NOMO-1 (cell line): ENCODE data around the gene ANKRD44.

Source experiments
- DNase-seq, 2 experiments: peaks; one replicate each; lab custom pipeline; 2025; ENCODE audit not compliant: unreplicated experiment in 2 of 2; lab: John Stamatoyannopoulos, UW

ANKRD44 gene

GRCh38 chr2:197090742-197091367 is 219.7 kb downstream of the ANKRD44 start:
- DNase-seq = no peak

GRCh38 chr2:197089655-197090054 is 220.9 kb downstream of the ANKRD44 start:
- DNase-seq = no peak

GRCh38 chr2:197088694-197089093 is 221.9 kb downstream of the ANKRD44 start:
- no peak for DNase-seq

GRCh38 chr2:197086500-197086899 is 224.1 kb downstream of the ANKRD44 start:
- peak; percentile 5 to 29 for DNase-seq

GRCh38 chr2:197085665-197086064 is 224.9 kb downstream of the ANKRD44 start:
- DNase-seq = no peak

- DNase-seq = peak; percentile 41 to 56
These were observed 229.3 kb downstream of the ANKRD44 start for GRCh38 chr2:197081294-197081693.

GRCh38 chr2:197080578-197081216 is 229.9 kb downstream of the ANKRD44 start:
- DNase-seq = no peak

- no peak for DNase-seq
These were observed 230.6 kb downstream of the ANKRD44 start for GRCh38 chr2:197079832-197080555.

- no peak for DNase-seq
These were observed 231.2 kb downstream of the ANKRD44 start for GRCh38 chr2:197079414-197079813.

GRCh38 chr2:197078535-197078934 is 232.0 kb downstream of the ANKRD44 start:
- no peak for DNase-seq

GRCh38 chr2:197077336-197077735 is 233.2 kb downstream of the ANKRD44 start:
- DNase-seq = no peak

GRCh38 chr2:197076652-197077051 is 233.9 kb downstream of the ANKRD44 start:
- DNase-seq = no peak

GRCh38 chr2:197075754-197076337 is 234.7 kb downstream of the ANKRD44 start:
- no peak for DNase-seq

- no peak for DNase-seq
These were observed 235.3 kb downstream of the ANKRD44 start for GRCh38 chr2:197075281-197075680.

GRCh38 chr2:197073701-197074433 is 236.7 kb downstream of the ANKRD44 start:
- no peak for DNase-seq

GRCh38 chr2:197073270-197073669 is 237.3 kb downstream of the ANKRD44 start:
- DNase-seq = no peak

GRCh38 chr2:197072533-197072932 is 238.0 kb downstream of the ANKRD44 start:
- DNase-seq = no peak

- DNase-seq = no peak
These were observed 238.7 kb downstream of the ANKRD44 start for GRCh38 chr2:197071790-197072436.

GRCh38 chr2:197071213-197071612 is 239.4 kb downstream of the ANKRD44 start:
- DNase-seq = no peak

- DNase-seq = no peak
These were observed 240.6 kb downstream of the ANKRD44 start for GRCh38 chr2:197069958-197070357.
